Panc1 (cell line): ENCODE results near the gene L3MBTL3. TPM values are rescaled to one million over a fixed set of nuclear protein-coding genes. Genes with fewer than 3 reads are reported as not detected.

Experiments used
- ATAC-seq: fragments of 200-7000 bp; cut with Tn5 transposase; 2 replicates; pipeline ENCODE4 v1.9.1; 2020; ENCODE audit warnings: mild to moderate bottlenecking, moderate library complexity
- BruUV-seq: library from RNA; stranded (reverse); fragments of 400-500 nt; replicated peaks from 2 replicates; lab custom pipeline; 2021; lab: Mats Ljungman, UMichigan
- CTCF ChIA-PET: fragments of 300-600 bp; sonication (Branson Sonifier 250); formaldehyde crosslinking; loops from one replicate; lab custom pipeline; 2022; ENCODE audit warnings: antibody characterized with exemption; lab: Charles Lee
- POLR2A ChIA-PET: fragments of 300-600 bp; sonication (Branson Sonifier 250); formaldehyde crosslinking; loops from one replicate; lab custom pipeline; 2022; ENCODE audit warnings: antibody characterized with exemption; lab: Charles Lee
- DNase-seq: peaks from one replicate; pipeline ENCODE4 v3.0.0-alpha.2; 2010; ENCODE audit warnings: low read depth, low spot score
- H3K27ac ChIP-seq: 2 replicates; pipeline ENCODE4 v1.5.1; 2011; ENCODE audit warnings: mild to moderate bottlenecking, low read length, inconsistent platforms
- H3K27me3 ChIP-seq: fragments of 200-500 bp; sonication (Bioruptor generic); 2 replicates; pipeline ENCODE4 v1.6.0; 2014; ENCODE audit warnings: low read length, inconsistent platforms; ENCODE audit not compliant: control insufficient read depth, insufficient read depth
- H3K36me3 ChIP-seq: fragments of 200-500 bp; sonication (Bioruptor generic); 2 replicates; pipeline ENCODE4 v1.5.1; 2014; ENCODE audit warnings: inconsistent platforms, mild to moderate bottlenecking, low read length, moderate library complexity; ENCODE audit not compliant: control insufficient read depth, insufficient read depth
- H3K4me1 ChIP-seq: 2 replicates; pipeline ENCODE4 v1.5.1; 2011; ENCODE audit warnings: inconsistent platforms, mild to moderate bottlenecking, low read length, moderate library complexity; ENCODE audit not compliant: control insufficient read depth, insufficient read depth
- H3K4me3 ChIP-seq, 2 experiments: 2 replicates each; pipeline ENCODE4 v1.5.1; 2011 to 2012; ENCODE audit warnings: low read depth in 2 of 2, low read length in 2 of 2, mild to moderate bottlenecking in 2 of 2, inconsistent platforms in 1 of 2, moderate library complexity in 1 of 2
- H3K9me3 ChIP-seq: fragments of 200-500 bp; sonication (Bioruptor generic); 2 replicates; pipeline ENCODE4 v1.5.1; 2014; ENCODE audit warnings: low read depth, mild to moderate bottlenecking, inconsistent platforms, low read length, moderate library complexity; ENCODE audit not compliant: control insufficient read depth, insufficient read depth
- CTCF ChIP-seq: fragments of 450-650 bp; IDR thresholded peaks from 2 replicates; pipeline ENCODE4 v1.5.1; 2017; ENCODE audit warnings: mild to moderate bottlenecking
- POLR2AphosphoS5 ChIP-seq: IDR thresholded peaks from 2 replicates; pipeline ENCODE4 v1.6.1; 2012; ENCODE audit warnings: mild to moderate bottlenecking, low read depth, low read length, moderate library complexity
- SIN3A ChIP-seq: IDR thresholded peaks from 2 replicates; pipeline ENCODE4 v1.6.1; 2012; ENCODE audit warnings: low read depth, mild to moderate bottlenecking, low read length, moderate library complexity, borderline replicate concordance; ENCODE audit not compliant: insufficient read depth
- TCF7L2 ChIP-seq: IDR thresholded peaks from 2 replicates; pipeline ENCODE4 v1.6.1; 2011; ENCODE audit warnings: mild to moderate bottlenecking, low read depth, low read length, inconsistent platforms
- in situ Hi-C: cut with HindIII; loops from 2 replicates; pipeline ENCODE4 v1.10.0; 2016; ENCODE audit warnings: low sequenced_read_pairs, low pct_unique_long_range_greater_than_20kb
- intact Hi-C: fragments of 100-400 bp; cut with micrococcal nuclease; formaldehyde crosslinking; loops from one replicate; pipeline ENCODE4 v1.10.0; 2022; ENCODE audit not compliant: unreplicated experiment
- total RNA-seq: library from RNA; stranded (reverse); gene quantifications from one replicate; pipeline ENCODE4 v1.2.1, GENCODE V29; 2021; ENCODE audit not compliant: unreplicated experiment
- TF ChIP-seq, protein P1 (sequence below), 2 experiments: IDR thresholded peaks; 2 replicates each; pipeline ENCODE4 v1.6.1; 2011 to 2012; ENCODE audit warnings: low read depth in 2 of 2, control low read depth in 1 of 2, low read length in 1 of 2, mild to moderate bottlenecking in 1 of 2, moderate library complexity in 1 of 2; ENCODE audit not compliant: insufficient read depth in 1 of 2

Gene L3MBTL3
- total RNA-seq, 1 experiment from 2014 or later, result 4.2 TPM

- ChIA-PET CTCF (no interaction called here), POLR2A (interaction anchor here (0.6 kb wide), 1 partner anchor 244 kb away, joined by 20 read pairs; no protein-coding TSS in a partner anchor)
- DNase-seq (no peak), ATAC-seq (peak; percentile 63)
- no TSS peak for BruUV-seq
- in situ Hi-C loops, result no loop called here
- H3K27me3 ChIP-seq, result no peaks in the 10 kb centered on the region; the same call in 1 of the 2 replicates
- peak overlapping the region; percentile 64 to 73 for H3K4me3 ChIP-seq
- intact Hi-C loops, result loop anchor here (2.0 to 5.0 kb wide), 3 partner anchors 127 to 1503 kb away; no protein-coding TSS in a partner anchor
- no peaks in the 10 kb centered on the region for H3K4me1 ChIP-seq
- H3K9me3 ChIP-seq, result no peaks in the 10 kb centered on the region
- H3K36me3 ChIP-seq, result no peaks in the 10 kb centered on the region
- no peak for TF ChIP-seq CTCF
- no peak for TF ChIP-seq POLR2AphosphoS5
- TF ChIP-seq TCF7L2, result no peak
- no peak overlapping the region for H3K27ac ChIP-seq
These were observed 1.1 kb downstream of the L3MBTL3 start for GRCh38 chr6:130019326-130020072.

DNA sequence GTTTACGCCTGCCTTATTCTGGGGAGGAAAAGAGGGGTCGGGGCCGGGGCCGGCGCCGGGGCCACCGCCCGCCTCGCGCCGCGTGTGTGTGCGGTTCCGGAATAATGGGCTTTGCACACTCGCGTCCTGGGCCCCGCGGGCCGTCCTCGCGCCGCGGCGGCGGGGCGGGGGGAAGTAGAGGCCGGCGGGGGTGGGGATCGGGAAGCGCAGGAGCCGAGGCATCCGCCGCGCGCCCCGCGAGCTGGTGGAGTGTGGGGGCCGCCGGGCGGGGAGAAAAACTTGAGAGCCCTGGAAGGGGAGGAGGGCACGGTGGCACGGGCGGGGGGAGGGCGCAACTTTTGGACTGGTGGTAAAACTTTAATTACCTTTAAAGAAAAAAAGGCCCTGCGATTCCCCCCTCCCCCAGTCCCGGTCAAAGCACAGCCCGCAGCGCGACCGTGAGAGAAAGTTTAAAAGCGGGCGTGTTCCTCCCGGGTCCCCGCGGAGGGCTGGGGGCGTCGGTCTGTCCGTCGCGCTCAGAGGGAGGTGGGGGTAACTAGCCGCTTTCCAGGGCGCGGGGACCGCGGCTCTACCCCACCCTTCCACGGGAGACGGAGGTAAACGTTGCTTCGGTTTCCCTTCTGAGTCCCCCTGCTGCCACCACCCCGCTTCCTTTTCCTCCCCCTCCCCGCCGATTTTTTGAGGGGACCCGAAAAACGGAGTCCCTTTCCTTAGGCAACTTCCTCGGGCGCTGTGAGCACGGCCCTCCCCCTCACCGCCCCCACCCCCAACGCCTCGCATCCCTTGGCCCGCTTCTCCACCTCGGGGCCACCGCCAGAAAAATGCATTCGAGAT, 1.9 kb downstream of the L3MBTL3 start:
- H3K9me3 ChIP-seq, result no peaks in the 10 kb centered on the region
- ChIA-PET POLR2A (no interaction called here), CTCF (interaction anchor here (0.6 kb wide), 1 partner anchor 421 kb away, joined by 3 read pairs; no protein-coding TSS in a partner anchor)
- H3K27me3 ChIP-seq, result no peaks in the 10 kb centered on the region; the same call in 1 of the 2 replicates
- no TSS peak for BruUV-seq
- intact Hi-C loops (loop anchor here (2.0 kb wide), 2 partner anchors 127 to 421 kb away; no protein-coding TSS in a partner anchor), in situ Hi-C loops (no loop called here)
- DNase-seq (no peak), ATAC-seq (peak; percentile 32; the same call in 1 of the 2 replicates)
- H3K4me3 ChIP-seq, result peak overlapping the region; percentile 57 to 73
- TF ChIP-seq, protein P1, sequence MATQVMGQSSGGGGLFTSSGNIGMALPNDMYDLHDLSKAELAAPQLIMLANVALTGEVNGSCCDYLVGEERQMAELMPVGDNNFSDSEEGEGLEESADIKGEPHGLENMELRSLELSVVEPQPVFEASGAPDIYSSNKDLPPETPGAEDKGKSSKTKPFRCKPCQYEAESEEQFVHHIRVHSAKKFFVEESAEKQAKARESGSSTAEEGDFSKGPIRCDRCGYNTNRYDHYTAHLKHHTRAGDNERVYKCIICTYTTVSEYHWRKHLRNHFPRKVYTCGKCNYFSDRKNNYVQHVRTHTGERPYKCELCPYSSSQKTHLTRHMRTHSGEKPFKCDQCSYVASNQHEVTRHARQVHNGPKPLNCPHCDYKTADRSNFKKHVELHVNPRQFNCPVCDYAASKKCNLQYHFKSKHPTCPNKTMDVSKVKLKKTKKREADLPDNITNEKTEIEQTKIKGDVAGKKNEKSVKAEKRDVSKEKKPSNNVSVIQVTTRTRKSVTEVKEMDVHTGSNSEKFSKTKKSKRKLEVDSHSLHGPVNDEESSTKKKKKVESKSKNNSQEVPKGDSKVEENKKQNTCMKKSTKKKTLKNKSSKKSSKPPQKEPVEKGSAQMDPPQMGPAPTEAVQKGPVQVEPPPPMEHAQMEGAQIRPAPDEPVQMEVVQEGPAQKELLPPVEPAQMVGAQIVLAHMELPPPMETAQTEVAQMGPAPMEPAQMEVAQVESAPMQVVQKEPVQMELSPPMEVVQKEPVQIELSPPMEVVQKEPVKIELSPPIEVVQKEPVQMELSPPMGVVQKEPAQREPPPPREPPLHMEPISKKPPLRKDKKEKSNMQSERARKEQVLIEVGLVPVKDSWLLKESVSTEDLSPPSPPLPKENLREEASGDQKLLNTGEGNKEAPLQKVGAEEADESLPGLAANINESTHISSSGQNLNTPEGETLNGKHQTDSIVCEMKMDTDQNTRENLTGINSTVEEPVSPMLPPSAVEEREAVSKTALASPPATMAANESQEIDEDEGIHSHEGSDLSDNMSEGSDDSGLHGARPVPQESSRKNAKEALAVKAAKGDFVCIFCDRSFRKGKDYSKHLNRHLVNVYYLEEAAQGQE (IDR thresholded peaks at IDR 0.05; ENCODE audit: insufficient read depth in 1 of 2, low read depth in 2 of 2, low read length in 1 of 2), result no peak
- no peak for TF ChIP-seq SIN3A
- no peak for TF ChIP-seq CTCF
- TF ChIP-seq TCF7L2, result no peak
- TF ChIP-seq POLR2AphosphoS5, result no peak
- no peak overlapping the region for H3K27ac ChIP-seq
- no peaks in the 10 kb centered on the region for H3K36me3 ChIP-seq
- no peaks in the 10 kb centered on the region for H3K4me1 ChIP-seq
